ENCODE data around the gene ELMO1.

The ELMO1 gene

GRCh38 chr7:37342176-37342687, 106.4 kb downstream of the ELMO1 start:
- no peak for DNase-seq

GRCh38 chr7:37341033-37341630, 107.5 kb downstream of the ELMO1 start:
- DNase-seq, result no peak

DNA sequence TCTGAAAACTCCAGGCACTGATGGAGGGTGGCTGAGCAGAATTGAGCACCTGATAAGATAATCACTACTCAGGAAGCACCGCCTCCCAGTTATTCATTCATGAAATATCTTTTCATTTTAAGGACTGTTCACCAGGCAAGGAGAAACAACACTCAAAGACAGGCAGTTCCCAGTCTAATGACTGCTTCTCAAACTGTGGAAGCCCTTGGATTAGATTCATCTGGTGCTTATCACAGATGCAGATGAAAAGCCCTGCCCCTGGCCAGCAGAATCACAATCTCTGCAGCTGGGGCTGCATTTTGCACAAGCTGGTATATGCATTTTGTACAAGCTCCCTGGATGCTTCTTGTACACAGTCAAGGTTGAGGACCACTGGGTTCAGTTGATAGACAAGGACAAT, 109.7 kb downstream of the ELMO1 start:
- no peak for DNase-seq

DNA sequence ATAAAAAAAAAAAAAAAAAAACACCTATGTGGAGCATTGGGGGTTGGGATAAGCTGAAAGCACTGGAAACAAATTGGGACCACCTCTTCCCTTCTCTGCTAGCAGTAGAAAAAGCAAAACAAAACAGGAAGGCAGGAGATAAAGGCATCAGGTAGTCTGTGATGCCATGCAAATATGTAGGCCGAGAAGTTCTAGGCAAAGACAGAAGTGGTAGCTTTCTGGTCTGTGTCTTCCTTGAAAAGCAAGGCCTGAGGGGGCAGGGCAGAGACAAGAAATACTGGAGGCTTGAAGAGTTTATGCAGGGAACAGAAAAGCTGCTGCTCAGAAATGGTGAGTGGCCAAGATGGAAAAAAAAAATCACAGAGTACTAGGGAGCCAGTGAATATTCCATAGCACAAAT, 111.1 kb downstream of the ELMO1 start:
- no peak for DNase-seq

GRCh38 chr7:37336259-37336658, 112.4 kb downstream of the ELMO1 start:
- no peak for DNase-seq

DNA sequence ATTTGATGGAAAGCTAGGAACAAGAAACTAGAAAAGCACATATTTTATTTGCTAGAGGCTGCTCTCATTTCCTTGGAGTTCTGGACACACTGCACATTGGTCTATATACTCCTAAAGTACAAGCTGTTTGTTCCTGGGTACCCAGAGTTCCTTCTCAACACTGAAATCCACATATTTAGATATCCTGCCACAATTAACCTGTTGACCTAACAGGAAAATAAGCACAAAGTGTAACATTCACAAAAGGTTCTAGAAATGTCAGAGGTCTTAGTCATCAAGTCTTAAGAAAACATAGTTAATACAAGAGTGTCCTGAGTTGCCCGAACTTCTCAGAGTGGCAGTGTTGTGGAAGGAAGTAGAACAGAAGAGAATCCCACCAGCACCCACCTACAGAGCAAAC, 115.6 kb downstream of the ELMO1 start:
- no peak for DNase-seq

- DNase-seq, result no peak
These were observed 116.2 kb downstream of the ELMO1 start for GRCh38 chr7:37332243-37333016.

DNA sequence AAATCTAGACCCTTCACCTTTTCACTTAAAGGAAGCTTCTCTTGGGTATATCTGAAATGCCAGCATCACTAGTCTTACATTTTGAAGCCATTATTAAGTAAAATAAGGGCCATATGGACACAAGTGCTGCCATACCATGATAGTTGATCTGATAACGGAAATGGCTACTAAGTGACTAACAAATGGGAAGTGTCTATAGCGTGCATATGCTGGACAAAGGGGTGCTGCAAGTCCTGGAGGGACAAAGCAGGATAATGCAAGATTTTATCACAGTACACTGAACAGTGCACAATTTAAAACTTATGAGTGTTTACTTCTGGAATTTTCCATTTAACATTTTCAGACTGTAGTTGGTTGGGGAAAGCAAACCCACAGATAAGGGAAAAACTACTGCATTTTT, 117.9 kb downstream of the ELMO1 start:
- no peak for DNase-seq

GRCh38 chr7:37329940-37330339, 118.7 kb downstream of the ELMO1 start:
- DNase-seq, result no peak

DNA sequence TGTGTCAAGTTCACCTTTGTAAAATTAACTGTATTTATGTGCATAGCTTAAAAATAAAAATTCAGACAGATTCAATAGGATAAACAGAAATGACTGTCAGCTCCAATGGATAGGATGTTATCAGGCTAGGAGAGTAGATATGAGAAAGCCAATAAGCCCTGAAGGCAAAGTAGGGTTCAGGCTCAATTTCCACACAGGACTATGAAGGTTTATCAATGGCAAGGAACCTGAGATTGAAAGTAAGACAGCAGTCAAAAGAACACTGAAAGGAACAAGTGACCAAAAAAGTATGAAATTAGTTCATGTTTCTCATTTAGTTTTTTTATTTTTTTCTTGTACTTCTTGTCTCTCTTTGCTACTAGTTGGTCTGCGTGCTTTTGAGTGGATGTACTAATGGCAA, 121.4 kb downstream of the ELMO1 start:
- no peak for DNase-seq

GRCh38 chr7:37323966-37324365, 124.7 kb downstream of the ELMO1 start:
- DNase-seq, result no peak

DNA sequence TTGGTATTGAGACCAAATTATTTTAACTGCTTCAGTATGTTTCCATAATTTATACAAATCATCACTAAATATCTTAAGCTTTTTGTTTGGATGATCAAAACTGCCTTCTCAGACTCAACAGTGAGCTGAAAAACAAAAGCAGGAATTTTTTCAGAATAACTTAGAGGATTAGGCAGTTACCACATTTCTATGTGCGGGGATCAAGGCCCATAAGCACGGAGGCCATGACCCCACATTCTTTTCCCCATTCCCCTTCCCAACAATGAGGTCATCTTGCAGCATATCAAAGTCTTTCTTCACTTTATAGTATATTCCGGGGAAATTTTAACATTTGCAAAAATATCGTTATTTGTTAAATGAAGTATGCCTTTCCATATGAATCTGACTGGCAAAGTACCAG, 125.8 kb downstream of the ELMO1 start:
- DNase-seq, result no peak

GRCh38 chr7:37320848-37321468, 127.7 kb downstream of the ELMO1 start:
- no peak for DNase-seq

- DNase-seq, result no peak
These were observed 128.4 kb downstream of the ELMO1 start for GRCh38 chr7:37320140-37320847.

DNA sequence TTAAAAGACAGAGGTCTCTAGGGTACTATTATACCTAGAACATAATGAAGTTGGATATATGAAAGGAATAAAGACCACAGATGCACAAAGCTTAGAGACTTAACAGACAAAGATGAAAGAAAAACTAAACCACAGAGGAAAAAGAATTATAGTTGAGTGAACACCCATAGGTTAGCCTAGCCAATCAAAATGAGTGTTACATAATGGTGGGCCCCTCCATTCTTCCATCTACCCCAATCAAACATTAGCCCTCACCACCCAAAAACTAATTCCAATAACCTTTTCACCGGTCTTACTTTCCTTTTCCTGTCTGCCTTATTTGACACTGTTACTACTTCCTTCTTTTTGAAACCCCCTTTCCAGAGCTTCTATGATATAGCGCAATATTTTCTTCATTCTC, 130.1 kb downstream of the ELMO1 start:
- DNase-seq, result no peak

- no peak for DNase-seq
These were observed 132.6 kb downstream of the ELMO1 start for GRCh38 chr7:37315772-37316715.

DNA sequence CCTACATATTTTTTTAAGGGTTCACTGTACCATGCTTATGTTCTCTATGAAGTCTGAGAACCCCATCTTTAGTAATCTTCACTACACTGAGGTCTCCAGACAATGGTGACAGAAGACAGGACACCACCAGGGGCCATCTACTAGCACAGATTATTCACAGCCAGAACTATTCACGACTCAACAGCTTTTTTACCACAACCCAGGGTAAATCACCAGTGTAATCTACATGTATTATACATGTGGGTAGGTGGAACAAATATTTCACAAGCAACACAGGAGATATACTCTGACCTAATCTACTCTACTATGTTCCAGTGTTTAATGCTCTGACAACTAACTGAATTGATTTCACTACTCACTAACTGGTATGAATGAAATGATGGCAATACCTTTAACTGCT, 136.1 kb downstream of the ELMO1 start:
- no peak for DNase-seq

DNA sequence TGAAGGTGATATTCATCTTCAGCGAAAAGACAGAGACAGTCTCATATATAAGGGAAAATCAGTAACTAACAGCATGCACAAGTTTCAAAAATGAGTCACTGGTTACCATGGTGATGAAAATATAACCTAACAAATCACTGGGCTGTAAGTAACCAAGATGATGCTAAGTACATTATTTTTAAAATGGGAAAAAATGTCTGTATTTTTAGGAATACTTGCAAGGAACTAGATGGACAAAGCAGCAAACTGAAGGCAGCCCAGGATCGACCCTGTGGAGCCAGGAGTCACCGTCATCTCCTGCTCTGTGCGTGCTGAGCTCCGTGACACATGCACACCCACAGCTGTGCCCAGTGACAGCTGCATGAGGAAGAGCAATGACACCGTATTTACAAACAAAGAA, 137.3 kb downstream of the ELMO1 start:
- no peak for DNase-seq

- DNase-seq, result no peak
These were observed 138.2 kb downstream of the ELMO1 start for GRCh38 chr7:37310327-37311080.

- no peak for DNase-seq
These were observed 139.2 kb downstream of the ELMO1 start for GRCh38 chr7:37309493-37309892.

DNA sequence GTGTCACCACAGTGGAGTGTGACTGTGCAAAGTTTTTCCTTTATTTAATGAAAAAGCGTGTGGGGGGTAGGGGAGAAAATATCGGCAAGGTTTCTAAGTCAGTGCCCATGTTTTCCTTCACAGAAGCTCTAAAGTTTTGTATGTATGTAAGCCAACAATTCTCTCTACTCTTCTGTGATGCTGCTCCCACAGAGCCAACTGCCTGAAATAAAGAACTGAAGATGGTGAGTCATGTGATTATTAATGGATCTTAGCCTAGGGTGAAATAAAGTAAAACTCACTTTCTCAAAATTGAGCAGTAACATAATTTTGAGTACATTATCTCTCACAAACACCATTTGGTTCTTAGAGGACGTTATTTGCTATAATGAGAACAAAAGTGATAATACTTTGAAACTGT, 143.7 kb downstream of the ELMO1 start:
- no peak for DNase-seq

GRCh38 chr7:37297546-37297945, 151.1 kb downstream of the ELMO1 start:
- no peak for DNase-seq
